ENCODE data around the gene BCOR.

The BCOR gene

DNA sequence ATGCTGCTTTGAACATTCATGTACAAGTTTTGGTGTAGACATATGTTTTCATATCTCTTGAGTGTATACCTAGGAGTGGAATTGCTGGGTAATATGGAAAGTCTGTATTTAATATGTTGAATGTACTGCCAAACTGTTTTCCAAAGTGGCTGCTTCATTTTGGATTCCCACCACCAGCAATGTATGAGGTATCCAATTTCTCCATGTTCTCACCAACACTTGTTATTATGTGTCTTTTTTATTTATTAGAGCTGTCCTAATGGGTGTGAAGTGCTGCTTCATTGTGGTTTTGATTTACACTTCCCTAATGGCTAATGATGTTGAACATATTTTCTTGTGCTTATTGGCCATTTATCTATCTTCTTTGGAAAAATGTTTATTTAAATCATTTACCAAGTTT, 60.4 kb downstream of the BCOR start:
- Histone ChIP-seq H3K4me3 (ENCODE audit: severe bottlenecking) (no peak overlapping the region), H3K9me3 (ENCODE audit: severe bottlenecking) (no peaks in the 10 kb centered on the region), H3K27me3 (ENCODE audit: insufficient read depth, poor library complexity, severe bottlenecking) (no peaks in the 10 kb centered on the region), H3K4me1 (ENCODE audit: insufficient read depth, poor library complexity, severe bottlenecking) (no peaks in the 10 kb centered on the region), H3K27ac (ENCODE audit: poor library complexity, severe bottlenecking) (no peak overlapping the region), H3K36me3 (ENCODE audit: low read depth) (no peaks in the 10 kb centered on the region)
- DNase-seq (ENCODE audit: low spot score) (no peak), ATAC-seq (ENCODE audit: low read depth) (no peak)
- TF ChIP-seq, protein P1, sequence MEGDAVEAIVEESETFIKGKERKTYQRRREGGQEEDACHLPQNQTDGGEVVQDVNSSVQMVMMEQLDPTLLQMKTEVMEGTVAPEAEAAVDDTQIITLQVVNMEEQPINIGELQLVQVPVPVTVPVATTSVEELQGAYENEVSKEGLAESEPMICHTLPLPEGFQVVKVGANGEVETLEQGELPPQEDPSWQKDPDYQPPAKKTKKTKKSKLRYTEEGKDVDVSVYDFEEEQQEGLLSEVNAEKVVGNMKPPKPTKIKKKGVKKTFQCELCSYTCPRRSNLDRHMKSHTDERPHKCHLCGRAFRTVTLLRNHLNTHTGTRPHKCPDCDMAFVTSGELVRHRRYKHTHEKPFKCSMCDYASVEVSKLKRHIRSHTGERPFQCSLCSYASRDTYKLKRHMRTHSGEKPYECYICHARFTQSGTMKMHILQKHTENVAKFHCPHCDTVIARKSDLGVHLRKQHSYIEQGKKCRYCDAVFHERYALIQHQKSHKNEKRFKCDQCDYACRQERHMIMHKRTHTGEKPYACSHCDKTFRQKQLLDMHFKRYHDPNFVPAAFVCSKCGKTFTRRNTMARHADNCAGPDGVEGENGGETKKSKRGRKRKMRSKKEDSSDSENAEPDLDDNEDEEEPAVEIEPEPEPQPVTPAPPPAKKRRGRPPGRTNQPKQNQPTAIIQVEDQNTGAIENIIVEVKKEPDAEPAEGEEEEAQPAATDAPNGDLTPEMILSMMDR (IDR thresholded peaks at IDR 0.05; ENCODE audit: poor library complexity, severe bottlenecking), result no peak

DNA sequence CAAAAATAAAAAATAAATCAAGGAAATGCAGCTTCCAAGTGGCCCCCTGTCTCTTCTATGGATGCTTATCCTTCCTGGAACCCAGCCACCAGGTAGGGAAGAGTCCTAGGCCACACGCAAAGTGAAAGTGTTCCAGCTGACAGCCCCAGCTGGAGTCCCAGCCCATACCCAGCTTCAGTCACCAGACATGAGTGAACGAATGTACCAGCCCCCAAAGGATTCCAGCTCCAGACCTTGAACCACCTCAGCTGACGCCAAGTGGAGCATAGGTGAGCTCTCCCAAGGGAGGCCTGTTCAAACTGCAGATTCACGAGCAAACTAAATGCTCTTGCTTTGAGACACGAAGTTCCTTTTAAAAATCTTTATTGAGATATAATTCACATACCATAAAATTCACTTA, 62.0 kb downstream of the BCOR start:
- no peaks in the 10 kb centered on the region for H3K9me3 ChIP-seq (ENCODE audit: severe bottlenecking)
- H3K27me3 ChIP-seq (ENCODE audit: insufficient read depth, poor library complexity, severe bottlenecking), result no peaks in the 10 kb centered on the region
- ATAC-seq (ENCODE audit: low read depth) (no peak), DNase-seq (ENCODE audit: low spot score) (no peak)
- TF ChIP-seq, protein P1 (IDR thresholded peaks at IDR 0.05; ENCODE audit: poor library complexity, severe bottlenecking), result no peak
- H3K27ac ChIP-seq (ENCODE audit: poor library complexity, severe bottlenecking), result no peak overlapping the region
- H3K36me3 ChIP-seq (ENCODE audit: low read depth), result no peaks in the 10 kb centered on the region
- no peaks in the 10 kb centered on the region for H3K4me1 ChIP-seq (ENCODE audit: insufficient read depth, poor library complexity, severe bottlenecking)
- no peak overlapping the region for H3K4me3 ChIP-seq (ENCODE audit: severe bottlenecking)

DNA sequence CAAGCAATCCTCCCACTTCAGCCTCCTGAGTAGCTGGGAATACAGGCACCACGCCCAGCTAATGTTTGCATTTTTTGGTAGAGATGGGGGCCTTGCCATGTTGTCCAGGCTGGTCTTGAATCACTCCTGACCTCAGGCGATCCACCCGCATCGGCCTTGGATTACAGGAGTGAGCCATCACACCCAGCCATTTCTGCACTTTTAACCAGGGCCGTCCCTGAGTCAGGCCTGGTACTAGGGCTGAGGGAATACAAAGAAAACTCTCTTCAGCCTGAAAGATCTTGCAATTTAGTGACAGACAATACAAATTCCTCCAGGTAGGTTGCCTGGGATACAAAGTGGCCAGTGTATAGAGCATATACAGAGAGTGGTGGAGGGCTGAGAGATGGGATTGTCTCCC, 65.8 kb downstream of the BCOR start:
- TF ChIP-seq, protein P1 (IDR thresholded peaks at IDR 0.05; ENCODE audit: poor library complexity, severe bottlenecking), result no peak
- H3K4me1 ChIP-seq (ENCODE audit: insufficient read depth, poor library complexity, severe bottlenecking), result no peaks in the 10 kb centered on the region
- H3K9me3 ChIP-seq (ENCODE audit: severe bottlenecking), result no peaks in the 10 kb centered on the region
- DNase-seq (ENCODE audit: low spot score) (no peak), ATAC-seq (ENCODE audit: low read depth) (no peak)
- H3K36me3 ChIP-seq (ENCODE audit: low read depth), result no peaks in the 10 kb centered on the region
- H3K4me3 ChIP-seq (ENCODE audit: severe bottlenecking), result no peak overlapping the region
- no peaks in the 10 kb centered on the region for H3K27me3 ChIP-seq (ENCODE audit: insufficient read depth, poor library complexity, severe bottlenecking)
- H3K27ac ChIP-seq (ENCODE audit: poor library complexity, severe bottlenecking), result no peak overlapping the region

DNA sequence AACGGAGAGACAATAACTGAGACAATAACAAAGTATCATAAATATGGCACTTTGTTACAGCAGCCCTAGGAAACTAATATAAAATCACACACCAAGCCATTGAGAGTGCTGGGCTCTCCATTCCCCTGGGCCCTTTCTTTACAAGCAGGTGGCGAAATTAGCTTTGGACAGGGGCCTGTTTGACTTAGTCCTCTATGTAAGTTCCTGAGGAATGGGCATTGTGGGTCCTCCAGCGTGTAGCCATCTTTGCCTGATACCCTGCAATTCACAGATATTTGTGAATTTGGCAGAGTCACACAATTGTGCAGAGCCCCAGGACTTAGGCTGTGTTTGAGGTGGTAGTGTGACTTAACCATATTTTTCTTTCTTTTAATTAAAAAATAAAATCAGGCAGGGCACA, 67.6 kb downstream of the BCOR start:
- Histone ChIP-seq H3K27me3 (ENCODE audit: insufficient read depth, poor library complexity, severe bottlenecking) (no peaks in the 10 kb centered on the region), H3K4me1 (ENCODE audit: insufficient read depth, poor library complexity, severe bottlenecking) (no peaks in the 10 kb centered on the region), H3K4me3 (ENCODE audit: severe bottlenecking) (no peak overlapping the region), H3K27ac (ENCODE audit: poor library complexity, severe bottlenecking) (no peak overlapping the region), H3K9me3 (ENCODE audit: severe bottlenecking) (no peaks in the 10 kb centered on the region), H3K36me3 (ENCODE audit: low read depth) (no peaks in the 10 kb centered on the region)
- DNase-seq (ENCODE audit: low spot score), result no peak
- ATAC-seq (ENCODE audit: low read depth), result no peak
- TF ChIP-seq, protein P1 (IDR thresholded peaks at IDR 0.05; ENCODE audit: poor library complexity, severe bottlenecking), result no peak

DNA sequence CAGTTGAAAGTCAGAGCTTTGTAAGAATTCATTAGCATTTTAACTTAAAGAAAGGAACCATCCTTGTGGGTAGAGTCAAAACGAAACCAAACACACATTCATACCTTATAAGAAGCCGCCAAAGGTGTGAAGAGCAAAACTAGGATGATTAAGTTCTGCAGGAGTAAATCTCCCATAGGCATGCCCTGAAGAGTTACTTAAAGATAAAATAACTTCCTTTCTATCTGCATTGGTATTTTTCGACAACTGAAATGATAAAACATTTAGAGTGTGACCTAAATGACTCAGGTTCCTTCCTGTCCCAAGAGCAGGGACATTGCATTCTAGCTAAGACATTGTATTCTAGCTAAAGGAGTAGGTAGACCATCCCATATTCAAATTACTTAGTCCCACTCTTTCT, 75.3 kb downstream of the BCOR start:
- no peaks in the 10 kb centered on the region for H3K4me1 ChIP-seq (ENCODE audit: insufficient read depth, poor library complexity, severe bottlenecking)
- no peak overlapping the region for H3K4me3 ChIP-seq (ENCODE audit: severe bottlenecking)
- ATAC-seq (ENCODE audit: low read depth) (no peak), DNase-seq (ENCODE audit: low spot score) (no peak)
- no peaks in the 10 kb centered on the region for H3K36me3 ChIP-seq (ENCODE audit: low read depth)
- no peak overlapping the region for H3K27ac ChIP-seq (ENCODE audit: poor library complexity, severe bottlenecking)
- no peaks in the 10 kb centered on the region for H3K9me3 ChIP-seq (ENCODE audit: severe bottlenecking)
- TF ChIP-seq, protein P1 (IDR thresholded peaks at IDR 0.05; ENCODE audit: poor library complexity, severe bottlenecking), result no peak
- H3K27me3 ChIP-seq (ENCODE audit: insufficient read depth, poor library complexity, severe bottlenecking), result no peaks in the 10 kb centered on the region

All from RWPE2 (cell line).